Choroid plexus epithelial cell (primary cell): Measurements from ENCODE around the gene CD52.
A peak's percentile ranks its signal among the peaks of the same experiment; 100 is the strongest.

Experiments used
- DNase-seq: peaks from one replicate; pipeline ENCODE4 v3.0.0-alpha.2; 2010; ENCODE audit warnings: low read depth
- H3K4me3 ChIP-seq: 2 replicates; pipeline ENCODE4 v1.5.1; 2011; ENCODE audit warnings: low read depth, mild to moderate bottlenecking, control low read depth, low read length, moderate library complexity
- TF ChIP-seq, protein P1 (sequence below): conservative IDR thresholded peaks from 2 replicates; pipeline ENCODE4 v1.5.1; 2011; ENCODE audit warnings: low read depth, mild to moderate bottlenecking, control low read depth, inconsistent platforms, low read length, moderate library complexity

Gene CD52

DNA sequence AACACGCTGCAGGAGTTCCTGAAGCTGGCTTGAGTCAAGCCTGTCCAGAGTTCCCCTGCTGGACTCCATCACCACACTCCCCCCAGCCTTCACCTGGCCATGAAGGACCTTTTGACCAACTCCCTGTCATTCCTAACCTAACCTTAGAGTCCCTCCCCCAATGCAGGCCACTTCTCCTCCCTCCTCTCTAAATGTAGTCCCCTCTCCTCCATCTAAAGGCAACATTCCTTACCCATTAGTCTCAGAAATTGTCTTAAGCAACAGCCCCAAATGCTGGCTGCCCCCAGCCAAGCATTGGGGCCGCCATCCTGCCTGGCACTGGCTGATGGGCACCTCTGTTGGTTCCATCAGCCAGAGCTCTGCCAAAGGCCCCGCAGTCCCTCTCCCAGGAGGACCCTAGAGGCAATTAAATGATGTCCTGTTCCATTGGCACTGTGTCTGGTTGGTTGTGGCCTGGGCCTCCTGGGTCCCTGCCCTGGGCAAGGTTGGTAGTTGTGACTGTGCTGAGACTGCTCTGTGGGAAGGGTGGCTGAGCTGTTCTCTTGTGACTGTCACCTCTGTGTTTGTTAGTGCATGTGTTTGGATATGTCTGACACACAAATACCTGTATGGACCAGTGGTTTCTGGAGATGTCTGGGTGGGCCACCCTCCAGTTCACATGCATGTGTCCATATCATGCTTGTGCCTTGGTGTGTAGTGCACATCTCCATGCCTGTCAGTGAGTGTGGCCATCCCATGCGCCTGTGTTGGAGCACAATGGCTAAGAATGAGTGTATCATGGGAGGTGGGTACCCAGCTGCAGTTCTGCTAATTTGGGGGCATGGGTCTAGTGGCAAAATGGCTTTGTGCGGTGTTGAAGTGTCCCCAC, 36.4 kb upstream of the CD52 start:
- TF ChIP-seq, protein P1, sequence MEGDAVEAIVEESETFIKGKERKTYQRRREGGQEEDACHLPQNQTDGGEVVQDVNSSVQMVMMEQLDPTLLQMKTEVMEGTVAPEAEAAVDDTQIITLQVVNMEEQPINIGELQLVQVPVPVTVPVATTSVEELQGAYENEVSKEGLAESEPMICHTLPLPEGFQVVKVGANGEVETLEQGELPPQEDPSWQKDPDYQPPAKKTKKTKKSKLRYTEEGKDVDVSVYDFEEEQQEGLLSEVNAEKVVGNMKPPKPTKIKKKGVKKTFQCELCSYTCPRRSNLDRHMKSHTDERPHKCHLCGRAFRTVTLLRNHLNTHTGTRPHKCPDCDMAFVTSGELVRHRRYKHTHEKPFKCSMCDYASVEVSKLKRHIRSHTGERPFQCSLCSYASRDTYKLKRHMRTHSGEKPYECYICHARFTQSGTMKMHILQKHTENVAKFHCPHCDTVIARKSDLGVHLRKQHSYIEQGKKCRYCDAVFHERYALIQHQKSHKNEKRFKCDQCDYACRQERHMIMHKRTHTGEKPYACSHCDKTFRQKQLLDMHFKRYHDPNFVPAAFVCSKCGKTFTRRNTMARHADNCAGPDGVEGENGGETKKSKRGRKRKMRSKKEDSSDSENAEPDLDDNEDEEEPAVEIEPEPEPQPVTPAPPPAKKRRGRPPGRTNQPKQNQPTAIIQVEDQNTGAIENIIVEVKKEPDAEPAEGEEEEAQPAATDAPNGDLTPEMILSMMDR, result no peak
- no peak for DNase-seq
- peak overlapping the region; percentile 88 for H3K4me3 ChIP-seq

DNA sequence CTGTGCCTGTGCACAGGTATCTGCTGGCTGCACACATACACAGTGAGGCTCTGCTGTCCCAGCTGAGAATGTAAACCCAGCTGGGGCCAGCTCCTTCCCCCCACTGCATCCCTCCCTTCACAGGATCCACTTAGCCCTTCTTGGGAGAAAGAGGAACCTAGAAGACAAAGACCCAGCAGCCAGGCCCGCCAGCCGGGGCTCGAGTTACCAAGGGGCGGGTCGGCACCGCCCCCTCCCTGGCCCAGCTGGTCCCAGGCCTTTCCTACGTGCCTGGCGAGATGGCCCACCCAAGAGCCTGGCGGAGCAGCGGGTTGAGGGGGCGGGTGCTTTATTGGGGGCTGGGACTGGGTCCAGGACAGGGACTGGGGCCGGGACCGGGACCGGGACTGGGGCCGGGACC, 35.8 kb upstream of the CD52 start:
- TF ChIP-seq, protein P1, result no peak
- no peak overlapping the region for H3K4me3 ChIP-seq
- no peak for DNase-seq

GRCh38 chr1:26282401-26282918, 35.3 kb upstream of the CD52 start:
- TF ChIP-seq, protein P1, result no peak
- no peak overlapping the region for H3K4me3 ChIP-seq
- DNase-seq, result no peak

DNA sequence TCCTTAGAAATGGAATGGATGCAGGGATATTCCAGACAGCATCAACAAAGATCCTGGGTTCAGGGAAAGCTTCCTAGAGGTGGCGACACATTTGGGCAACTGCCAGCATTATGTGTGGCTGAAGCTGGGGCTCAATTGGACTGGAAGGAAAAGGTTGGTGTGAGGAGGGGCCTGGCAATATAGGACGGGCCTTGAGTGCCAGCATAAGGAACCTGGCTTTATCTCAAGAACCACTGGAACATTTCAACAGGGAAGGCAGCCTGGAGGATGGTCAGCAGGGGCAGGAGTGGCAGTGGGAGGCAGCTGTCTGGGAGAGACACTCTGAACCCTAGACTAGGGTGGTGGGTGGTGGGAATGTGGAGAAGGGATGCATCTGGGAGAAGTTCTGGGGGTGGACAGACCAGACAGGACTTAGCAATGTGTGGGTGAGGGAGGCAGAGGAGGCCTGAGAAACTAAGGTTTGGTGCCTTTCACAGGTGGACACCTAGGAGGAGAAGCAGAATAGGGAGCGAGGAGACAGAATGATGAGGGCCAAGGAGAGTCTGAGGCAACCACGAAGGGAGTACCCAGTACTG, 34.4 kb upstream of the CD52 start:
- TF ChIP-seq, protein P1, result no peak
- H3K4me3 ChIP-seq, result no peak overlapping the region
- DNase-seq, result no peak

GRCh38 chr1:26283871-26284596, 33.7 kb upstream of the CD52 start:
- H3K4me3 ChIP-seq, result no peak overlapping the region
- TF ChIP-seq, protein P1, result no peak
- DNase-seq, result no peak

GRCh38 chr1:26284597-26285347, 33.0 kb upstream of the CD52 start:
- DNase-seq, result peak; percentile 85
- TF ChIP-seq, protein P1, result peak; percentile 96
- no peak overlapping the region for H3K4me3 ChIP-seq
